Left colon (tissue), 2 donors: ENCODE results near the gene CCDC3. TPM values are rescaled to one million over a fixed set of nuclear protein-coding genes. Genes with fewer than 3 reads are reported as not detected.

Experiments used
- ATAC-seq: fragments of 200-7000 bp; cut with Tn5 transposase; one replicate; pipeline ENCODE4 v1.9.1; 2020; ENCODE audit warnings: mild to moderate bottlenecking, moderate library complexity
- DNase-seq, 2 donors: peaks; one replicate each; pipeline ENCODE4 v3.0.0-alpha.2; 2020
- intact Hi-C, 2 donors: fragments of 100-400 bp; cut with DNase I in 1 of 2; cut with micrococcal nuclease in 1 of 2; formaldehyde crosslinking; loops; one replicate each; pipeline versions ENCODE4 v1.11.2 to v1.14.0; 2022; cut with DNase I, micrococcal nuclease
- total RNA-seq, 2 donors: library from RNA; stranded (reverse); fragmentation: NEBNext Ultra II Directional; extraction: Animal tissue kit (Norgen Biotek cat#: 25700); gene quantifications; one replicate each; pipeline ENCODE4 v1.2.1, GENCODE V29; 2021
- donor health status: DM: no; HTN: no; CAD: no.
- donor health status: DM: yes; HTN: yes; CAD: no.

The CCDC3 gene
- total RNA-seq, 2 donors from 2014 or later, result 1.0 to 4.0 TPM

- ATAC-seq (no peak), DNase-seq (no peak)
- intact Hi-C loops, result no loop called here
Measured at GRCh38 chr10:12907656-12908055, 93.9 kb downstream of the CCDC3 start.

GRCh38 chr10:12906051-12906541 lies 95.4 kb downstream of the CCDC3 start:
- intact Hi-C loops, result no loop called here
- no peak for ATAC-seq
- no peak for DNase-seq

GRCh38 chr10:12905067-12905466 lies 96.4 kb downstream of the CCDC3 start:
- ATAC-seq (no peak), DNase-seq (no peak)
- intact Hi-C loops, result no loop called here

GRCh38 chr10:12902851-12903358 lies 98.6 kb downstream of the CCDC3 start:
- DNase-seq, result no peak
- ATAC-seq, result no peak
- intact Hi-C loops, result no loop called here

- intact Hi-C loops, result no loop called here
- DNase-seq, result peak in 1 of 2 donors; percentile 56
Measured at GRCh38 chr10:12902135-12902572, 99.4 kb downstream of the CCDC3 start.

GRCh38 chr10:12899546-12899945 lies 102.0 kb downstream of the CCDC3 start:
- ATAC-seq, result no peak

More at GRCh38 chr10:12902135-12902572, 99.4 kb downstream of the CCDC3 start:
- peak; percentile 55 for ATAC-seq

GRCh38 chr10:12898271-12898670 lies 103.2 kb downstream of the CCDC3 start:
- DNase-seq (no peak), ATAC-seq (no peak)
- intact Hi-C loops, result no loop called here

More at GRCh38 chr10:12899546-12899945, 102.0 kb downstream of the CCDC3 start:
- intact Hi-C loops, result no loop called here
- DNase-seq, result no peak

- intact Hi-C loops, result no loop called here
- DNase-seq (no peak), ATAC-seq (no peak)
Measured at GRCh38 chr10:12897278-12897677, 104.2 kb downstream of the CCDC3 start.

- intact Hi-C loops, result no loop called here
- no peak for ATAC-seq
- no peak for DNase-seq
Measured at GRCh38 chr10:12896251-12896650, 105.3 kb downstream of the CCDC3 start.

GRCh38 chr10:12892924-12893323 lies 108.6 kb downstream of the CCDC3 start:
- ATAC-seq (no peak), DNase-seq (no peak)
- intact Hi-C loops, result no loop called here

- no peak for ATAC-seq
- DNase-seq, result no peak
- intact Hi-C loops, result no loop called here
Measured at GRCh38 chr10:12890958-12891357, 110.6 kb downstream of the CCDC3 start.

- intact Hi-C loops, result no loop called here
- no peak for DNase-seq
- no peak for ATAC-seq
Measured at GRCh38 chr10:12888470-12888869, 113.0 kb downstream of the CCDC3 start.

GRCh38 chr10:12887780-12888179 lies 113.7 kb downstream of the CCDC3 start:
- intact Hi-C loops, result no loop called here
- DNase-seq (no peak), ATAC-seq (no peak)

GRCh38 chr10:12884851-12885250 lies 116.7 kb downstream of the CCDC3 start:
- ATAC-seq, result no peak
- no peak for DNase-seq
- intact Hi-C loops, result no loop called here

GRCh38 chr10:12880423-12880822 lies 121.1 kb downstream of the CCDC3 start:
- ATAC-seq, result no peak
- DNase-seq, result no peak

GRCh38 chr10:12877150-12877549 lies 124.4 kb downstream of the CCDC3 start:
- DNase-seq (no peak), ATAC-seq (no peak)
- intact Hi-C loops, result no loop called here

More at GRCh38 chr10:12880423-12880822, 121.1 kb downstream of the CCDC3 start:
- intact Hi-C loops, result no loop called here

- no peak for ATAC-seq
- no peak for DNase-seq
- intact Hi-C loops, result no loop called here
Measured at GRCh38 chr10:12876266-12876665, 125.2 kb downstream of the CCDC3 start.

- DNase-seq (no peak), ATAC-seq (no peak)
- intact Hi-C loops, result no loop called here
Measured at GRCh38 chr10:12875100-12875499, 126.4 kb downstream of the CCDC3 start.

GRCh38 chr10:12874501-12874900 lies 127.0 kb downstream of the CCDC3 start:
- intact Hi-C loops, result no loop called here
- no peak for ATAC-seq

GRCh38 chr10:12873172-12873571 lies 128.3 kb downstream of the CCDC3 start:
- intact Hi-C loops, result no loop called here
- ATAC-seq (no peak), DNase-seq (no peak)

More at GRCh38 chr10:12874501-12874900, 127.0 kb downstream of the CCDC3 start:
- no peak for DNase-seq

GRCh38 chr10:12872577-12872976 lies 128.9 kb downstream of the CCDC3 start:
- no peak for DNase-seq
- intact Hi-C loops, result no loop called here
- no peak for ATAC-seq
